Liver (tissue), 3 donors: ENCODE data around the gene STAT5A.

ENCODE experiments used
- CTCF ChIP-seq: fragments of 150-350 bp; IDR thresholded peaks from 2 replicates; pipeline ENCODE4 v1.5.1; 2017; ENCODE audit warnings: improper control_type of control experiment, low read depth, low read length; ENCODE audit not compliant: missing input control
- EGR1 ChIP-seq, 2 donors: IDR thresholded peaks; 2 replicates each; pipeline ENCODE4 v1.6.1; 2016 to 2018; ENCODE audit warnings: antibody characterized with exemption in 2 of 2, low read depth in 2 of 2
- MAX ChIP-seq: IDR thresholded peaks from 2 replicates; pipeline ENCODE4 v1.6.1; 2016; ENCODE audit warnings: antibody characterized with exemption
- RAD21 ChIP-seq, 2 donors: IDR thresholded peaks; 2 replicates each; pipeline ENCODE4 v1.6.1; 2016; ENCODE audit warnings: antibody characterized with exemption in 2 of 2, mild to moderate bottlenecking in 2 of 2
- REST ChIP-seq: IDR thresholded peaks from 2 replicates; pipeline ENCODE4 v1.6.1; 2016; ENCODE audit warnings: antibody characterized with exemption, mild to moderate bottlenecking
- SP1 ChIP-seq: IDR thresholded peaks from 2 replicates; pipeline ENCODE4 v1.6.1; 2018; ENCODE audit warnings: antibody characterized with exemption, mild to moderate bottlenecking
- TAF1 ChIP-seq: conservative IDR thresholded peaks from 2 replicates; pipeline ENCODE4 v1.6.1; 2016; ENCODE audit warnings: antibody characterized with exemption, mild to moderate bottlenecking
- YY1 ChIP-seq: IDR thresholded peaks from 2 replicates; pipeline ENCODE4 v1.6.1; 2016; ENCODE audit warnings: antibody characterized with exemption, mild to moderate bottlenecking
- ZBTB33 ChIP-seq: IDR thresholded peaks from 2 replicates; pipeline ENCODE4 v1.6.1; 2016; ENCODE audit warnings: antibody characterized with exemption
- donor health status: healthy.
- donor health status: healthy.

- TF ChIP-seq CTCF (no peak), YY1 (no peak), REST (no peak), SP1 (no peak), EGR1 (IDR thresholded peaks at IDR 0.05; ENCODE audit: low read depth in 2 of 2) (no peak), MAX (no peak), RAD21 (IDR thresholded peaks at IDR 0.05) (no peak), ZBTB33 (no peak), TAF1 (no peak)
Measured at GRCh38 chr17:42281571-42282096, 6.7 kb upstream of the STAT5A start.
